NT2/D1 (cell line): Measurements from ENCODE around the gene ZBTB7A.

Source experiments
- YY1 ChIP-seq: IDR thresholded peaks from 2 replicates; pipeline ENCODE4 v1.6.1; 2011; ENCODE audit not compliant: insufficient read length, insufficient read depth
- ZNF274 ChIP-seq: IDR thresholded peaks from 2 replicates; pipeline ENCODE4 v1.6.1; 2011; ENCODE audit warnings: mild to moderate bottlenecking, low read depth, low read length

GRCh38 chr19:4077007-4077374, 10.3 kb upstream of the ZBTB7A start:
- TF ChIP-seq ZNF274 (no peak), YY1 (no peak)
